Measurements from ENCODE around the gene GRM8. TPM values are rescaled to one million over a fixed set of nuclear protein-coding genes. Genes with fewer than 3 reads are reported as not detected.

The GRM8 gene
- total RNA-seq, 1 experiment from 2014 or later: 1.8 TPM

- no peak overlapping the region for H2BK15ac ChIP-seq (ENCODE audit: low read depth, low read length)
- no peak overlapping the region for H3K18ac ChIP-seq (ENCODE audit: insufficient read length, low read depth, low read length)
- DNase-seq: no peak
- no peak overlapping the region for H3K4me2 ChIP-seq (ENCODE audit: insufficient read depth, insufficient read length, low read length)
- H2BK120ac ChIP-seq (ENCODE audit: low read depth, low read length, poor library complexity, severe bottlenecking): no peak overlapping the region
- no peak overlapping the region for H3K9ac ChIP-seq (ENCODE audit: extremely low read depth, insufficient read length, low read length)
- H4K8ac ChIP-seq (replicated peaks; ENCODE audit: insufficient read length, low read depth, low read length): no peak overlapping the region
- H4K5ac ChIP-seq (ENCODE audit: insufficient read length, low read depth, low read length): no peak overlapping the region
- H2AFZ ChIP-seq (ENCODE audit: low read length): no peak overlapping the region
- H3K79me1 ChIP-seq (ENCODE audit: insufficient read depth, low read depth, low read length, poor library complexity, severe bottlenecking): no peaks in the 10 kb centered on the region
- no peak for TF ChIP-seq CTCF (conservative IDR thresholded peaks at IDR 0.05)
- Mint-ChIP-seq H3K27ac (no peak overlapping the region; a peak in 2 of 7 replicates), H3K36me3 (ENCODE audit: insufficient read depth in 1 of 3, low read depth in 3 of 3) (no peaks in the 10 kb centered on the region), H3K27me3 (ENCODE audit: low read depth) (no peaks in the 10 kb centered on the region), H3K9me3 (no peaks in the 10 kb centered on the region), H3K4me1 (peaks cover 4 to 7% of the 10 kb centered on the region in 2 experiments; a peak in 3 of 4 replicates), H3K4me3 (no peak overlapping the region)
- H3K23ac ChIP-seq (ENCODE audit: insufficient read length, low read depth, low read length): no peak overlapping the region
- no peak overlapping the region for H3K14ac ChIP-seq (ENCODE audit: insufficient read depth, low read length)
- H3T11ph ChIP-seq (ENCODE audit: low read length): no peak overlapping the region
- H3K27me3 ChIP-seq (ENCODE audit: insufficient read depth, low read length): no peaks in the 10 kb centered on the region
- H3K79me2 ChIP-seq (ENCODE audit: insufficient read depth, low read length): no peaks in the 10 kb centered on the region
- no peaks in the 10 kb centered on the region for H3K9me3 ChIP-seq (ENCODE audit: control insufficient read depth, low read depth, low read length)
- H2BK20ac ChIP-seq (ENCODE audit: low read depth, low read length, poor library complexity, severe bottlenecking): no peak overlapping the region
- H4K20me1 ChIP-seq (ENCODE audit: control insufficient read depth, insufficient read depth, insufficient read length): no peaks in the 10 kb centered on the region
- no peak overlapping the region for H2BK5ac ChIP-seq (ENCODE audit: insufficient read length, low read length)
- no peak overlapping the region for H3K4ac ChIP-seq (ENCODE audit: low read depth, low read length)
- H2AK5ac ChIP-seq (ENCODE audit: insufficient read length, low read length): no peak overlapping the region
- no peak overlapping the region for H4K91ac ChIP-seq (ENCODE audit: insufficient read length, low read depth, low read length)
- no peak overlapping the region for H2BK12ac ChIP-seq (ENCODE audit: insufficient read length, low read depth, low read length)
- H3K27ac ChIP-seq (ENCODE audit: insufficient read length, low read depth, low read length): no peak overlapping the region
- H3K56ac ChIP-seq (ENCODE audit: insufficient read length, low read depth, low read length): no peak overlapping the region
- H3K23me2 ChIP-seq (ENCODE audit: insufficient read length, low read depth, low read length, poor library complexity, severe bottlenecking): no peaks in the 10 kb centered on the region
- H3K4me1 ChIP-seq (ENCODE audit: insufficient read depth, low read length): no peaks in the 10 kb centered on the region
Observed at GRCh38 chr7:126398285-126398684, 854.5 kb downstream of the GRM8 start.

Measured in H9 (cell line).